GM12878 (cell line): Measurements from ENCODE around the gene ZNF281. TPM values are rescaled to one million over a fixed set of nuclear protein-coding genes. Genes with fewer than 3 reads are reported as not detected.

Experiments used
- BHLHE40 ChIP-seq, 2 experiments: fragments of 450-650 bp in 1 of 2; IDR thresholded peaks; 2 replicates each; pipeline ENCODE4 v1.6.1; 2011 to 2017; ENCODE audit warnings: low read depth in 2 of 2, borderline replicate concordance in 1 of 2, improper control_type of control experiment in 1 of 2, low read length in 1 of 2, mild to moderate bottlenecking in 1 of 2
- CBFB ChIP-seq: IDR thresholded peaks from 2 replicates; pipeline ENCODE4 v1.6.1; 2016; ENCODE audit warnings: antibody characterized with exemption, low read depth
- CBX3 ChIP-seq: fragments of 200-600 bp; sonication (generic); IDR thresholded peaks from 2 replicates; pipeline ENCODE4 v1.6.1; 2016; ENCODE audit warnings: low read depth, borderline replicate concordance
- CEBPB ChIP-seq, 2 experiments: fragments of 150-350 bp in 1 of 2; IDR thresholded peaks; 2 replicates each; pipeline ENCODE4 v1.6.1; 2012 to 2014; ENCODE audit warnings: low read depth in 2 of 2, low read length in 2 of 2, borderline replicate concordance in 1 of 2, inconsistent platforms in 1 of 2
- CREB1 ChIP-seq: IDR thresholded peaks from 2 replicates; pipeline ENCODE4 v1.6.1; 2012; ENCODE audit warnings: low read depth, mild to moderate bottlenecking, inconsistent platforms
- NR2C1 ChIP-seq: fragments of 450-650 bp; IDR thresholded peaks from 2 replicates; pipeline ENCODE4 v1.6.1; 2017; ENCODE audit warnings: antibody characterized with exemption, mild to moderate bottlenecking, moderate library complexity
- NR2C2 ChIP-seq: IDR thresholded peaks from 2 replicates; pipeline ENCODE4 v1.6.1; 2011; ENCODE audit warnings: borderline replicate concordance, low read depth; ENCODE audit not compliant: control insufficient read depth, insufficient read length
- PAX5 ChIP-seq: IDR thresholded peaks from 2 replicates; pipeline ENCODE4 v1.6.1; 2011; ENCODE audit warnings: low read depth, low read length, borderline replicate concordance
- RAD21 ChIP-seq: IDR thresholded peaks from 2 replicates; pipeline ENCODE4 v1.6.1; 2011; ENCODE audit warnings: mild to moderate bottlenecking, low read depth, low read length, moderate library complexity; ENCODE audit not compliant: insufficient read depth
- RFX5 ChIP-seq: IDR thresholded peaks from 2 replicates; pipeline ENCODE4 v1.6.1; 2011; ENCODE audit warnings: low read depth, low read length, improper control_type of control experiment
- SIN3A ChIP-seq: IDR thresholded peaks from 2 replicates; pipeline ENCODE4 v1.6.1; 2012; ENCODE audit warnings: low read depth, low read length, improper control_type of control experiment
- SMC3 ChIP-seq: IDR thresholded peaks from 2 replicates; pipeline ENCODE4 v1.6.1; 2011; ENCODE audit warnings: low read length, improper control_type of control experiment, borderline replicate concordance
- SPI1 ChIP-seq: IDR thresholded peaks from 2 replicates; pipeline ENCODE4 v1.6.1; 2011; ENCODE audit warnings: low read depth, mild to moderate bottlenecking, low read length, moderate library complexity, borderline replicate concordance; ENCODE audit not compliant: insufficient read depth
- SUPT20H ChIP-seq: IDR thresholded peaks from 2 replicates; pipeline ENCODE4 v1.6.1; 2011; ENCODE audit warnings: low read depth, mild to moderate bottlenecking, low read length, moderate library complexity, borderline replicate concordance; ENCODE audit not compliant: control insufficient read depth
- ZBED1 ChIP-seq: IDR thresholded peaks from 2 replicates; pipeline ENCODE4 v1.6.1; 2016; ENCODE audit warnings: borderline replicate concordance
- polyA plus RNA-seq, 11 experiments: library from polyadenylated mRNA; depleted of rRNA in 4 of 11; unstranded in 6 of 11; stranded (reverse) in 5 of 11; fragments of >200 nt; fragmentation: Nextera tagmentation in 4 of 11; fragmentation: Illumina TruSeq in 1 of 11; extraction: Ambion mirVana in 4 of 11; extraction: Trizol in 1 of 11; gene quantifications; 1 replicate in 1 of 11; 2 replicates in 10 of 11; pipeline versions ENCODE4 v1.2.1 to v1.2.3, GENCODE V29; 2011 to 2016; ENCODE audit warnings: inconsistent platforms in 2 of 11, missing spikeins in 2 of 11, low read depth in 1 of 11
- total RNA-seq, 4 experiments: library from RNA; depleted of rRNA in 3 of 4; stranded (reverse); fragments of >200 nt in 3 of 4; fragmentation: Illumina TruSeq in 1 of 4; extraction: Trizol in 1 of 4; gene quantifications; 2 replicates each; pipeline versions ENCODE4 v1.2.1 to v1.2.3, GENCODE V29; 2013 to 2021

Gene ZNF281
- total and polyA plus RNA-seq, 10 of the 15 experiments (the other 5 are each of a cell fraction or from before 2014, with no cell fraction given): 8.3 to 21.8 (median 15.4) TPM

DNA sequence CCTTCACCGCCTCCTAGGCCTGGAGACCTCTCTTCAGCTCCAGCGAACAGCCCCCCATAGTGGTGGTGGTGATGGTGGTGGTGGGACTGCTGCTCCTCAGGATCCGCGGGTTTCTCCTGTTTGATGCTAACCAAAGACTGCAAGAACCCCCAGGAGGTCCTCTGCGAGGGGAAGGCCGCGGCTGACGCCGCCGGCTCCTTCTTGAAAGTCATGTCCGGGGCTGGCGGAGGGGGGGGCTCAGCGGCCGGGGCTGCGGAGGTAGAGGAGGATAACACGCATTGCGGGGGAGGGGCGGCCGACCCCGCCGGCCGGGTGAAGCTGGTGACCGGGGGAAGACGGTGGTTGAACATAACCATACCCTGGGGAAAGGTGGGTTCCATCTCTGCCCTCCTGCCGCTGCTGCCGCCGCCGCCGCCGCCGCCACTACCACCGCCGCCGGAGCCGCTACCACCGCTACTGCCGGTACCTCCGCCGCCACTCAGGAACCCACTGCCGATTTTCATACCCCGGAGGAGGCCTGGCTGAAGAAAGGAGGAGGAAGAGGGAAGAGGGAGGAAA lies 554 bp downstream of the ZNF281 start (continued):
- no peak for TF ChIP-seq SUPT20H
- no peak for TF ChIP-seq PAX5
- no peak for TF ChIP-seq SPI1
- no peak for TF ChIP-seq CBX3
- no peak for TF ChIP-seq ZBED1
- peak; percentile 32; the same call in 1 of the 2 replicates for TF ChIP-seq RAD21
- no peak for TF ChIP-seq BHLHE40 (IDR thresholded peaks at IDR 0.05; ENCODE audit: borderline replicate concordance in 1 of 2, low read depth in 2 of 2, low read length in 1 of 2)
- no peak for TF ChIP-seq CEBPB (IDR thresholded peaks at IDR 0.05; ENCODE audit: borderline replicate concordance in 1 of 2, low read depth in 2 of 2, low read length in 2 of 2)
- no peak for TF ChIP-seq RFX5
- 0 out of 2 replicates have a peak, but pooled peaks have one; percentile 3 for TF ChIP-seq SIN3A
- no peak for TF ChIP-seq CREB1
- no peak for TF ChIP-seq NR2C1
- TF ChIP-seq CBFB: peak; percentile 17; the same call in 1 of the 2 replicates
- no peak for TF ChIP-seq SMC3
- no peak for TF ChIP-seq NR2C2
- TF ChIP-seq, all 136 proteins: peak for 4
